Astrocyte (in vitro differentiated cells and primary cell): ENCODE measurements around the gene ARHGDIA. TPM values are rescaled to one million over a fixed set of nuclear protein-coding genes. Genes with fewer than 3 reads are reported as not detected.
A peak's percentile ranks its signal among the peaks of the same experiment; 100 is the strongest.

Experiments used
- DNase-seq: peaks from one replicate; pipeline ENCODE4 v3.0.0-alpha.2; 2010; ENCODE audit warnings: low read depth
- FAIRE-seq: peaks from 2 replicates; lab custom pipeline; 2011; peaks lifted over from hg19 to GRCh38; lab: Jason Lieb, UNC
- H2AFZ ChIP-seq: 2 replicates; pipeline ENCODE4 v1.6.0; 2012; ENCODE audit warnings: low read depth, low read length, inconsistent platforms
- H3K27ac ChIP-seq: 2 replicates; pipeline ENCODE4 v1.5.1; 2011; ENCODE audit warnings: low read depth, low read length, inconsistent platforms
- H3K27me3 ChIP-seq: 2 replicates; pipeline ENCODE4 v1.6.0; 2011; ENCODE audit warnings: low read length, inconsistent platforms; ENCODE audit not compliant: insufficient read depth
- H3K36me3 ChIP-seq: 2 replicates; pipeline ENCODE4 v1.5.1; 2011; ENCODE audit warnings: low read length, inconsistent platforms; ENCODE audit not compliant: insufficient read depth
- H3K4me1 ChIP-seq: 2 replicates; pipeline ENCODE4 v1.5.1; 2011; ENCODE audit warnings: low read length, inconsistent platforms; ENCODE audit not compliant: insufficient read depth
- H3K4me2 ChIP-seq: 2 replicates; pipeline ENCODE4 v1.6.0; 2012; ENCODE audit warnings: low read length, inconsistent platforms
- H3K4me3 ChIP-seq: 2 replicates; pipeline ENCODE4 v1.5.1; 2011; ENCODE audit warnings: low read depth, mild to moderate bottlenecking, low read length, inconsistent platforms; ENCODE audit not compliant: insufficient read depth
- H3K79me2 ChIP-seq: 2 replicates; pipeline ENCODE4 v1.6.0; 2012; ENCODE audit warnings: mild to moderate bottlenecking, low read length, inconsistent platforms; ENCODE audit not compliant: insufficient read depth
- H3K9ac ChIP-seq: 2 replicates; pipeline ENCODE4 v1.6.0; 2012; ENCODE audit warnings: mild to moderate bottlenecking, low read length, inconsistent platforms
- H3K9me3 ChIP-seq: 2 replicates; pipeline ENCODE4 v1.5.1; 2012; ENCODE audit warnings: low read depth, mild to moderate bottlenecking, low read length, inconsistent platforms; ENCODE audit not compliant: insufficient read depth
- H4K20me1 ChIP-seq: 2 replicates; pipeline ENCODE4 v1.6.0; 2012; ENCODE audit warnings: low read length, inconsistent platforms; ENCODE audit not compliant: insufficient read depth
- H3K27ac Mint-ChIP-seq: one replicate; pipeline ENCODE4 v1.8.0; 2021; ENCODE audit warnings: mild to moderate bottlenecking, mixed read lengths; ENCODE audit not compliant: unreplicated experiment
- H3K27me3 Mint-ChIP-seq: one replicate; pipeline ENCODE4 v1.8.0; 2021; ENCODE audit warnings: low read depth, mixed read lengths; ENCODE audit not compliant: unreplicated experiment
- H3K36me3 Mint-ChIP-seq: one replicate; pipeline ENCODE4 v1.8.0; 2021; ENCODE audit warnings: low read depth, mixed read lengths; ENCODE audit not compliant: unreplicated experiment
- H3K4me1 Mint-ChIP-seq: one replicate; pipeline ENCODE4 v1.8.0; 2021; ENCODE audit warnings: low read depth, mixed read lengths; ENCODE audit not compliant: unreplicated experiment
- H3K4me3 Mint-ChIP-seq: one replicate; pipeline ENCODE4 v1.8.0; 2021; ENCODE audit warnings: mild to moderate bottlenecking, moderate library complexity, mixed read lengths; ENCODE audit not compliant: unreplicated experiment
- H3K9me3 Mint-ChIP-seq: one replicate; pipeline ENCODE4 v1.8.0; 2021; ENCODE audit warnings: mild to moderate bottlenecking, mixed read lengths; ENCODE audit not compliant: unreplicated experiment
- CTCF ChIP-seq: IDR thresholded peaks from 2 replicates; pipeline ENCODE4 v1.5.1; 2011; ENCODE audit warnings: low read depth, mild to moderate bottlenecking, inconsistent platforms, low read length, moderate library complexity; ENCODE audit not compliant: insufficient read depth
- EZH2 ChIP-seq: IDR thresholded peaks from 2 replicates; pipeline ENCODE4 v1.6.1; 2012; ENCODE audit warnings: mild to moderate bottlenecking, low read length, inconsistent platforms; ENCODE audit not compliant: insufficient read depth
- total RNA-seq: library from RNA; stranded (reverse); gene quantifications from 2 replicates; pipeline ENCODE4 v1.2.1, GENCODE V29; 2021

The ARHGDIA gene
- total RNA-seq, 1 donor from 2014 or later, result 352 TPM

DNA sequence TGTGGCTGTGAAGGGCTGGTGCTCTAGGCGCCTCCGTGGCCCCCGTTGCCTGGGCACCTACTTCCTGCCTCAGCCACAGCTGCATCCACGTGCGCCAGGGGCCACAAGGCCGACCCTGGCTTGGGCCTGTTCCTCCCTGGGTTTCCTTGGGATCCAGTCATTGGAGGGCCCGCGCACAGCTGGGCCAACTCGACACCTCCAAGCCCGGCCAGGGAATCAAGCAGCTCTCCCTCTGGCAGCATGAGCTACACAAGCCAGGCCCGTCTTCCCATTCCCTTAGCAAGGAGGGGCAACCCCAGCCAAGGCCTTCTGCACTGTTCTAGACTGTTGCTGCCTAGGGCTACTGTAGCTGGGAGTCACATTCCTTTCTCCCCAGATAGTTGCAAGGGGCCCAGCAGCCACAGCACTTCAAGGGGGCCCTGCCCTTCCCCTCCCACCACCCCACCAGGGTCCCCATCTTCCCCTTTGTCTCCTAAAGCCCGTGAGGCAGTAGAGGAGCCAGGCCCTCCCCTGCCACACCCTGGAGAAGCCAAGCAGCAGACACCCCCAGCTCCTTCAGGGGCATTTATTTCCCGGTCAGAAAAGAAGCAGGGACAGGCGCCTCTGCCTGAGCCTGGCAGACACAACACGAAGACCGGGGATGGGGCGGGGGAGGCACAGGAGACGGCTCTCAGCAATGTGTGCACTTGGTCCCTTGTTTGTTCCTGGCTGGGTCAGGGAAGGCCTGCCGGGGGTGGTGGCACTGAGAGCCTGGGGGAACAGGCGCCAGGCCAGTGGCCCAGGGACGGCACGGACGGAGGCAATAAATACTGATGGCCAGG is 3.8 kb downstream of the ARHGDIA start:
- no peaks in the 10 kb centered on the region for H3K9me3 Mint-ChIP-seq
- peaks cover 30% of the 10 kb centered on the region for H3K4me1 Mint-ChIP-seq
- Histone ChIP-seq H3K4me2 (peak overlapping the region; percentile 99), H3K4me3 (no peak overlapping the region), H3K27me3 (no peaks in the 10 kb centered on the region), H2AFZ (no peak overlapping the region), H3K79me2 (peaks cover 76% of the 10 kb centered on the region), H3K36me3 (peaks cover 5% of the 10 kb centered on the region), H3K9me3 (no peaks in the 10 kb centered on the region), H4K20me1 (peaks cover 71% of the 10 kb centered on the region), H3K9ac (peak overlapping the region; percentile 96), H3K4me1 (peaks cover 42% of the 10 kb centered on the region), H3K27ac (peak overlapping the region; percentile 64)
- no peak for TF ChIP-seq CTCF
- no peak for TF ChIP-seq EZH2
- FAIRE-seq (no peak), DNase-seq (no peak)
- H3K4me3 Mint-ChIP-seq, result no peak overlapping the region
- no peaks in the 10 kb centered on the region for H3K27me3 Mint-ChIP-seq
- H3K27ac Mint-ChIP-seq, result peak overlapping the region; percentile 75
- H3K36me3 Mint-ChIP-seq, result peaks cover 10% of the 10 kb centered on the region

- Histone ChIP-seq H4K20me1 (peaks cover 71% of the 10 kb centered on the region), H3K9me3 (no peaks in the 10 kb centered on the region), H3K9ac (peak overlapping the region; percentile 96), H2AFZ (no peak overlapping the region), H3K27ac (peak overlapping the region; percentile 2), H3K4me2 (no peak overlapping the region), H3K79me2 (peaks cover 79% of the 10 kb centered on the region), H3K36me3 (peaks cover 5% of the 10 kb centered on the region), H3K27me3 (no peaks in the 10 kb centered on the region), H3K4me3 (no peak overlapping the region), H3K4me1 (peaks cover 38% of the 10 kb centered on the region)
- Mint-ChIP-seq H3K4me3 (no peak overlapping the region), H3K36me3 (peaks cover 10% of the 10 kb centered on the region), H3K27me3 (no peaks in the 10 kb centered on the region), H3K27ac (peak overlapping the region; percentile 75), H3K4me1 (peaks cover 30% of the 10 kb centered on the region), H3K9me3 (no peaks in the 10 kb centered on the region)
- DNase-seq (no peak), FAIRE-seq (no peak)
- no peak for TF ChIP-seq EZH2
- no peak for TF ChIP-seq CTCF
Observed at GRCh38 chr17:81866440-81867169, 4.5 kb downstream of the ARHGDIA start.
